Colonic mucosa (tissue), 4 donors: ENCODE data around the gene RIOX2. TPM values are rescaled to one million over a fixed set of nuclear protein-coding genes. Genes with fewer than 3 reads are reported as not detected.
A peak's percentile ranks its signal among the peaks of the same experiment; 100 is the strongest.

Source experiments
- DNase-seq: peaks from one replicate; pipeline ENCODE4 v3.0.0-alpha.2; 2020
- H3K27ac ChIP-seq: fragments of 200-600 bp; one replicate; pipeline ENCODE4 v1.8.0; 2021
- H3K27me3 ChIP-seq: fragments of 200-600 bp; one replicate; pipeline ENCODE4 v1.8.0; 2021
- H3K36me3 ChIP-seq: fragments of 200-600 bp; one replicate; pipeline ENCODE4 v1.8.0; 2021
- H3K4me1 ChIP-seq: fragments of 200-600 bp; one replicate; pipeline ENCODE4 v1.8.0; 2021; ENCODE audit warnings: mild to moderate bottlenecking
- H3K4me3 ChIP-seq: fragments of 200-600 bp; one replicate; pipeline ENCODE4 v1.8.0; 2021
- H3K9ac ChIP-seq, 2 donors: one replicate each; pipeline ENCODE4 v1.7.0; 2013; ENCODE audit warnings: control low read depth in 2 of 2, low read depth in 2 of 2, low read length in 2 of 2
- H3K9me3 ChIP-seq: fragments of 200-600 bp; one replicate; pipeline ENCODE4 v1.8.0; 2021
- intact Hi-C: fragments of 100-400 bp; cut with DNase I; formaldehyde crosslinking; loops from one replicate; pipeline ENCODE4 v1.14.1; 2022
- total RNA-seq, 2 donors: library from RNA; stranded (reverse); fragmentation: NEBNext Ultra II Directional in 1 of 2; extraction: Animal tissue kit (Norgen Biotek cat#: 25700) in 1 of 2; gene quantifications; one replicate each; pipeline ENCODE4 v1.2.1, GENCODE V29; 2021
- TF ChIP-seq, protein P1 (sequence below): fragments of 200-600 bp; IDR thresholded peaks from one replicate; pipeline ENCODE4 v1.8.0; 2022; ENCODE audit warnings: antibody characterized with exemption, mild to moderate bottlenecking
- donor health status: healthy.
- donor health status: DM: no; HTN: no; CAD: no.
- donor health status: DM: no; HTN: no; CAD: no.

RIOX2 gene
- total RNA-seq = 10 to 100 TPM; 17.6 to 21.9 TPM

DNA sequence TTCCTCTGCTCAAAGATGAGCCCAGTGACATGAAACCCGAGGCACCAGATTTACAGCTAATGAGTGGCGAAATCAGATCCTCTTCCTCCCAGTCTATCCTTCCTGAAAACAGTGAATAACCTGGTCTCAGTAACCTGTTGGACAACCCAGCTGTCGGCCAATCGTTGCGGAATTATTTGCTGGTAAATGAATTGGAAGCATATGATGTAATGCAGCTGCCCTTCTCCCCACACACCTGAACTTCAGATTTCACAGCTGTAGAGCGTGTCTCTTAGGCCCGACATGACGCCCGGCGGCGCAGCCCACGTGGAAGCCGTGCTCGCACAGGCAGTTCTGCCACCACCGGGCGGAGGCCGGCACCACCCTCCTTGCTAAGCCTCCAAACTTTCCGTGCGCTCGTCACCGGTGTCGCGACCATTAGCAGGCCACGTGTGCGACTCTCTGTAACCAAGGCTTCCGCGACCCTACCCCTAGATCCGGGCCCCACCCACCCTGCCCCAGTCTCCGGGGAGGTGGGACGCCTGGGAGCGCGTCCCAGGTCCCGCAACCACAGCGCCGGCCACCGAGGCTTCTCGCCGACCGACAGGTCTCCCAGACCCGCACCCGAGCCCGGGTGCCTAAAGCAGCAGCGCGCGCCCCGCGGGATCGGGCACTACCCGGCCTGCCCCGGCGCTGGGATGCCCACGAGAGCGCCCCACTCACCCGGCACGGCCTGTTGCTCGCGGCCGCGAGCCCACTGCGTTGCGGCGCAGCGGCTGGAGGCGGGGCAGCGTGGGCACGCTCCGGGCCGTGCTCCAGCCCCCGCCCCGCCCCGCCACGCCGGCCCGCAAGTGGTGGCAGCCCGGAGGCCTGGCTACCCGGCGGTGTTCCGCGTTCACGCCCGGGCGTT, at the start of gene RIOX2:
TSS of gene RIOX2 (minus strand) at position 753 of the 889 bp plus-strand sequence. CDS start 4,838 bp downstream, outside the sequence.
- intact Hi-C loops = loop anchor here (10.0 kb wide), 1 partner anchor 147 kb away; the partner anchor contains the start of gene CRYBG3
- Histone ChIP-seq H3K4me3 (peak within 1 kb of the TSS; percentile 77), H3K9ac (peak within 1 kb of the TSS; percentile 75), H3K27ac (peak within 1 kb of the TSS; percentile 80), H3K9me3 (no peaks in the 10 kb centered on the region), H3K27me3 (no peaks in the 10 kb centered on the region), H3K36me3 (no peaks in the 10 kb centered on the region), H3K4me1 (peaks cover 4% of the 10 kb centered on the region)
- DNase-seq = peak; percentile 80
- TF ChIP-seq, protein P1, sequence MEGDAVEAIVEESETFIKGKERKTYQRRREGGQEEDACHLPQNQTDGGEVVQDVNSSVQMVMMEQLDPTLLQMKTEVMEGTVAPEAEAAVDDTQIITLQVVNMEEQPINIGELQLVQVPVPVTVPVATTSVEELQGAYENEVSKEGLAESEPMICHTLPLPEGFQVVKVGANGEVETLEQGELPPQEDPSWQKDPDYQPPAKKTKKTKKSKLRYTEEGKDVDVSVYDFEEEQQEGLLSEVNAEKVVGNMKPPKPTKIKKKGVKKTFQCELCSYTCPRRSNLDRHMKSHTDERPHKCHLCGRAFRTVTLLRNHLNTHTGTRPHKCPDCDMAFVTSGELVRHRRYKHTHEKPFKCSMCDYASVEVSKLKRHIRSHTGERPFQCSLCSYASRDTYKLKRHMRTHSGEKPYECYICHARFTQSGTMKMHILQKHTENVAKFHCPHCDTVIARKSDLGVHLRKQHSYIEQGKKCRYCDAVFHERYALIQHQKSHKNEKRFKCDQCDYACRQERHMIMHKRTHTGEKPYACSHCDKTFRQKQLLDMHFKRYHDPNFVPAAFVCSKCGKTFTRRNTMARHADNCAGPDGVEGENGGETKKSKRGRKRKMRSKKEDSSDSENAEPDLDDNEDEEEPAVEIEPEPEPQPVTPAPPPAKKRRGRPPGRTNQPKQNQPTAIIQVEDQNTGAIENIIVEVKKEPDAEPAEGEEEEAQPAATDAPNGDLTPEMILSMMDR = no peak

DNA sequence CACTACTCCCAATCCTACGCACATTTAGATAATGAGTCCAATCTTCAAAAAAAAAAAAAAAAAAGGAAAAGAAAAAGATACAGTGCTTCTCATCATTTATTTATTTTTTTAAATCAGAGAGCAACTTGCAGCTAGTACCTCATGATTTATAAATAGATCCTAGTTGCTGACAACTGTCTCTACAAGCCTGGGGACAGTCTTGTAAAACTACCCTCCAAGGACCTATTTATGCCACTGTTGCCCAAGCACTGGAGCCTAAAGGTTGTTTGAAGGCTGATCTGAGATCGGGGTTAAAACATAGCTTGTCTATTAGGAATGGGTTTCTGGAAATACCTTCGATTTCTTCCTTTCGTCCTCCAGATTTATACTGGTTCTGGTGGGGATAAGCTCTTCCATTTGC, 48.2 kb upstream of the RIOX2 start:
- DNase-seq = no peak
- no peaks in the 10 kb centered on the region for H3K4me1 ChIP-seq
- no peak overlapping the region for H3K27ac ChIP-seq
- TF ChIP-seq, protein P1 = no peak
- intact Hi-C loops = loop anchor here (10.0 kb wide), 1 partner anchor 1156 kb away; no protein-coding TSS in a partner anchor
- no peaks in the 10 kb centered on the region for H3K27me3 ChIP-seq
- H3K4me3 ChIP-seq = no peak overlapping the region
- no peak overlapping the region for H3K9ac ChIP-seq
- no peaks in the 10 kb centered on the region for H3K36me3 ChIP-seq
- no peaks in the 10 kb centered on the region for H3K9me3 ChIP-seq

DNA sequence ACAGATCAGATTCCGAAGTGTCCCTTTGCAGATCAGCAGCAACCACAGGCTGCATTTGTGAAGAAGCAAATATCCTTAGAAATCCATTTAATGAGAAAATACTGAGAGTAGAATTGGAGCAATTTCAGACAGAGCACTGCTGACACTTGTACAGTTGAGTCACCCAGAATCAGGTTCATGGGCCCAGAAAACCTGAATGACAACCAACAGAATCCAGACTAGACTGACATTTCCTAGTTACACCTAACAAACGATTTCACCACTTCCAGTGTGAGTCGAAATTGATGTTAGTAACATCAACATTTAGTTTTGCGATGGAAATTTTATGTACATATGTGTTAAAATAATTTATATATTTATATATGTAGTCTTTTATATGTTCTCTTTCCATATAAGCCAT, 46.1 kb upstream of the RIOX2 start:
- Histone ChIP-seq H3K9me3 (no peaks in the 10 kb centered on the region), H3K27me3 (no peaks in the 10 kb centered on the region), H3K4me1 (no peaks in the 10 kb centered on the region), H3K27ac (no peak overlapping the region), H3K36me3 (no peaks in the 10 kb centered on the region), H3K9ac (no peak overlapping the region), H3K4me3 (no peak overlapping the region)
- TF ChIP-seq, protein P1 = no peak
- intact Hi-C loops = no loop called here
- no peak for DNase-seq

DNA sequence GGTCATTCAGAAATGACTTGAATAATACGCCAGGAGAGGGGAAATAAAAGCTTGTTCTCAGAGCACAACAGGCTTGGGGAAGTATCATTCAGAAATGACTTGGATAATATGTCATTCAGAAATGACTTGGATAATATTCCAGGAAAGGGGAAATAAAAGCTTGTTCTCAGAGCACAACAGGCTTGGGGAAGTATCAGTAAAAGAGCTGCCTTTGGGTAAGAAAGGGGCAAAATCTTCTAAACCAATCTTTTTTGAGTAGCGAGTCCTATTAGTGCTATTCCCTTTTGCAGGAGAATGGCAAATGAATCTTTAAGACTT, 42.0 kb upstream of the RIOX2 start:
- no peaks in the 10 kb centered on the region for H3K27me3 ChIP-seq
- H3K4me1 ChIP-seq = no peaks in the 10 kb centered on the region
- H3K36me3 ChIP-seq = no peaks in the 10 kb centered on the region
- no peak overlapping the region for H3K4me3 ChIP-seq
- TF ChIP-seq, protein P1 = no peak
- no peak overlapping the region for H3K27ac ChIP-seq
- DNase-seq = no peak
- no peak overlapping the region for H3K9ac ChIP-seq
- intact Hi-C loops = no loop called here
- H3K9me3 ChIP-seq = no peaks in the 10 kb centered on the region

DNA sequence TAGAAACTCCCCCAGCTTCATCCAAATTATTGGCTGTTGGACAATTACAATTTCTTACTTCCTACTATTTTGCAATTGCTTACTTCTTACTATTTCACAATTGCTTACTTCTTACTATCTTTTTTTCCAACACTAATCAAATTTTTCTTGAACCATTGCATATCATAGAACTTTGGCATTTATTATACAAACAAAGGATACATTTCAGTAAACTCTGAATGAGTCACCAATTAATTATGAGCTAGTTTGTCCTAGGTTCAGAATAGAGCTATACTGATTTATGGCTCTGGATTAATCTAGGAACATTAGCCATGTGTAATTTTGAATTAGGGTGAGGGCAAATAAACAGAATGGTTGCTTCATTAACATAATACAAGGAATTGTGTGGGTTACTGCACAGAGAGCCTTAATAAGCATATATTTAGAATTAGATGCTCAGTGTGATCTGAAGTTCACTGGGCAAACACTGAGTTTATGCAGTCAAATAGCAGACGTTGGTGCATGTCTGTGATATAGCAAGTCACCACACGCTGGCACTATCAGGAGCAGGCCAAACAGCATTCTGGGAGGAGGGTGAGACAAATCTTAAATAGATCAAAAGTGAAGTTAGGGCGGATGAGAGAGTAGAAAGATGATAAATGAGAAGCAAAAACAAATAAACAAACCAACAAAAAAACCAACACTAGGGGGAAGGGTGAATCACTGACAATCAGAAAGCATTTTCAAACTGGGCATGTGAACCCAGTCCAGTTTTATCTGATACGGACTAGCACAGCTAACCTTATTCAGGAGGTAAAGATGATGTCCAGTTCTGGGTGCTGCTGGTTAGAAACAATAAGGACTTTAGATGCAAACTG, 41.4 kb upstream of the RIOX2 start:
- H3K4me3 ChIP-seq = no peak overlapping the region
- H3K27me3 ChIP-seq = no peaks in the 10 kb centered on the region
- no peak for DNase-seq
- intact Hi-C loops = no loop called here
- no peaks in the 10 kb centered on the region for H3K36me3 ChIP-seq
- no peaks in the 10 kb centered on the region for H3K4me1 ChIP-seq
- TF ChIP-seq, protein P1 = no peak
- peak overlapping the region; percentile 34 for H3K27ac ChIP-seq
- no peak overlapping the region for H3K9ac ChIP-seq
- no peaks in the 10 kb centered on the region for H3K9me3 ChIP-seq
